Psoas muscle (tissue), 8 donors: ENCODE data around the gene HPSE2. TPM values are rescaled to one million over a fixed set of nuclear protein-coding genes. Genes with fewer than 3 reads are reported as not detected.

Experiments used
- ATAC-seq, 4 donors: fragments of 200-7000 bp; cut with Tn5 transposase; one replicate each; pipeline ENCODE4 v1.9.1; 2020; ENCODE audit warnings: moderate library complexity in 3 of 4, mild to moderate bottlenecking in 2 of 4
- DNase-seq, 2 donors: peaks; one replicate each; pipeline ENCODE4 v3.0.0-alpha.2; 2020
- H3K27ac ChIP-seq: fragments of 200-600 bp; one replicate; pipeline ENCODE4 v1.8.0; 2022
- H3K27me3 ChIP-seq, 3 donors: fragments of 200-600 bp in 1 of 3; one replicate each; pipeline versions ENCODE4 v1.6.1 to v1.8.0; 2013 to 2022; ENCODE audit warnings: low read length in 2 of 3, mild to moderate bottlenecking in 2 of 3, moderate library complexity in 1 of 3; ENCODE audit not compliant: insufficient read depth in 3 of 3
- H3K36me3 ChIP-seq, 2 donors: fragments of 200-600 bp in 1 of 2; one replicate each; pipeline versions ENCODE4 v1.6.1 to v1.8.0; 2013 to 2022; ENCODE audit warnings: low read depth in 1 of 2, mild to moderate bottlenecking in 1 of 2, moderate library complexity in 1 of 2; ENCODE audit not compliant: insufficient read depth in 1 of 2
- H3K4me1 ChIP-seq: fragments of 200-600 bp; one replicate; pipeline ENCODE4 v1.8.0; 2022
- H3K4me3 ChIP-seq: fragments of 200-600 bp; one replicate; pipeline ENCODE4 v1.8.0; 2022; ENCODE audit warnings: mild to moderate bottlenecking
- H3K9me3 ChIP-seq: fragments of 200-600 bp; one replicate; pipeline ENCODE4 v1.8.0; 2022
- WGBS, 3 donors: extraction: QIAGEN DNeasy Blood & Tissue Kit; methylation state at CpG; one replicate each; pipeline versions ENCODE4 v1.1.6 to v1.1.7; 2013; 5-methylcytosine and 5-hydroxymethylcytosine counted together
- intact Hi-C, 2 donors: fragments of 100-400 bp; cut with DNase I; formaldehyde crosslinking; loops; one replicate each; pipeline versions ENCODE4 v1.11.0 to v1.14.2; 2022
- polyA plus RNA-seq, 3 donors: library from polyadenylated mRNA; stranded (reverse); fragments of 200-250 nt; gene quantifications; one replicate each; pipeline ENCODE4 v1.2.3, GENCODE V29; 2013
- total RNA-seq, 4 donors: library from RNA; stranded (reverse); fragmentation: NEBNext Ultra II Directional in 2 of 4; extraction: Animal tissue kit (Norgen Biotek cat#: 25700) in 2 of 4; gene quantifications; one replicate each; pipeline versions ENCODE4 v1.2.1 to v1.2.4, GENCODE V29; 2021 to 2023
- TF ChIP-seq, protein P1 (sequence below): fragments of 200-600 bp; IDR thresholded peaks from one replicate; pipeline ENCODE4 v1.8.0; 2022; ENCODE audit warnings: antibody characterized with exemption
- donor health status: healthy with polysubstance abuse.
- donor health status: DM: no; HTN: no; CAD: no; lungs with moderate emphysema.
- donor health status: Bipolar disorder and iron deficiency.
- donor health status: healthy.
- donor health status: DM: yes; HTN: yes; CAD: no.
- donor health status: DM: no; HTN: no; CAD: no.
- donor health status: DM: no; HTN: no; CAD: no.
- donor health status: DM: yes; HTN: yes; CAD: no.

Gene HPSE2
- total and polyA plus RNA-seq, 7 donors: 0.01 to 0.17 (median 0.03) TPM; not detected in 4

DNA sequence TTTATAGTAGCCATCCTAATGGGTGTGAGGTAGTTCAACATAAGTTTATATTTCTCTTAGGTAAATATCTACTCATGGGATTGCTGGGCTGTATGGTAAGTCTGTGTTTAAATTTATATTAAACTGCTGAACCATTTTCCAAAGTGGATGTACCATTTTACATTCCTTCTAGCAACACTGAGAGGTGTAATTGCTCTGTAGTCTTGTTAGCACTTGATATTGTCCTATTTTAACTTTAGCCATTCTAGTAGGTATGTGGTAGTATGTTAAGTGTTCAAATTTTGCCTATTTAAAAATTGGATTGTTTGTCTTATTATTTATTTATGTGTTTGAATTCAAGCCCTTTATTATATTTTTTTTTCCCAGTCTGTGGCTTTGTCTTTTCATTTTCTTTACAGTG, 786.4 kb downstream of the HPSE2 start:
- Histone ChIP-seq H3K4me1 (no peaks in the 10 kb centered on the region), H3K4me3 (no peak overlapping the region), H3K9me3 (no peaks in the 10 kb centered on the region), H3K27me3 (no peaks in the 10 kb centered on the region), H3K27ac (no peak overlapping the region), H3K36me3 (peaks cover 1 to 10% of the 10 kb centered on the region in 2 donors)
- DNase-seq: no peak
- TF ChIP-seq, protein P1, sequence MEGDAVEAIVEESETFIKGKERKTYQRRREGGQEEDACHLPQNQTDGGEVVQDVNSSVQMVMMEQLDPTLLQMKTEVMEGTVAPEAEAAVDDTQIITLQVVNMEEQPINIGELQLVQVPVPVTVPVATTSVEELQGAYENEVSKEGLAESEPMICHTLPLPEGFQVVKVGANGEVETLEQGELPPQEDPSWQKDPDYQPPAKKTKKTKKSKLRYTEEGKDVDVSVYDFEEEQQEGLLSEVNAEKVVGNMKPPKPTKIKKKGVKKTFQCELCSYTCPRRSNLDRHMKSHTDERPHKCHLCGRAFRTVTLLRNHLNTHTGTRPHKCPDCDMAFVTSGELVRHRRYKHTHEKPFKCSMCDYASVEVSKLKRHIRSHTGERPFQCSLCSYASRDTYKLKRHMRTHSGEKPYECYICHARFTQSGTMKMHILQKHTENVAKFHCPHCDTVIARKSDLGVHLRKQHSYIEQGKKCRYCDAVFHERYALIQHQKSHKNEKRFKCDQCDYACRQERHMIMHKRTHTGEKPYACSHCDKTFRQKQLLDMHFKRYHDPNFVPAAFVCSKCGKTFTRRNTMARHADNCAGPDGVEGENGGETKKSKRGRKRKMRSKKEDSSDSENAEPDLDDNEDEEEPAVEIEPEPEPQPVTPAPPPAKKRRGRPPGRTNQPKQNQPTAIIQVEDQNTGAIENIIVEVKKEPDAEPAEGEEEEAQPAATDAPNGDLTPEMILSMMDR: no peak
- intact Hi-C loops: no loop called here
- no peak for ATAC-seq

DNA sequence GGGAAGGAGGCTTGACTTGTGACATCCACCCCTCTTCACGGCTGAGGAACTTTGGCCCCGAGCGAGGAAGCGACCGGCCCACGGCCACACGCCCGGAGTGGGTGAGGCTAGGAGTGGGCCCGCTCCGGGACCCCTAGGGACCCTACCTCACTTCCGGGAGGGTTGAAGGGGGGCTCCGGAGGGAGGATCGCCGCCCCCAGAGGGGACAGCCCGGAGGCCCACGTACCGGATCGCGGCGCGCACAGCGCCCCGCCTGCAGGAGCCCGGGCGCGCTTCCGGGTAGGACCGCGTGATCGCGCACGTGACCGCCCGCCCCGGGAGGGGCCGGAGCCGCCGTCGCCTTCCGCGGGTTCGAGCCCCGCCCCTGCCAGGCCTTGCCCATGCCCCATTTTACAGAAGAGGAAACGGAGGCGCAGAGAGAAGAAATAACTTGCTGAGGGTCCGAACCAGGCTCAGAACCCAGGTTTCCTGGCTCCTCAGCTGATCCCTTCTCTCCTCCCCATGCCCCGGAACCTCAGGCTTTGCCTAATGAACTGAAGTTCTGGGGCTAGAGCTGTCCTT, 788.9 kb downstream of the HPSE2 start, which contains the start of gene HPS1:
HPS1 (minus strand) TSS at position 275 of the 561 bp plus-strand sequence. CDS start 3,695 bp downstream, outside the sequence.
- intact Hi-C loops: no loop called here

DNA sequence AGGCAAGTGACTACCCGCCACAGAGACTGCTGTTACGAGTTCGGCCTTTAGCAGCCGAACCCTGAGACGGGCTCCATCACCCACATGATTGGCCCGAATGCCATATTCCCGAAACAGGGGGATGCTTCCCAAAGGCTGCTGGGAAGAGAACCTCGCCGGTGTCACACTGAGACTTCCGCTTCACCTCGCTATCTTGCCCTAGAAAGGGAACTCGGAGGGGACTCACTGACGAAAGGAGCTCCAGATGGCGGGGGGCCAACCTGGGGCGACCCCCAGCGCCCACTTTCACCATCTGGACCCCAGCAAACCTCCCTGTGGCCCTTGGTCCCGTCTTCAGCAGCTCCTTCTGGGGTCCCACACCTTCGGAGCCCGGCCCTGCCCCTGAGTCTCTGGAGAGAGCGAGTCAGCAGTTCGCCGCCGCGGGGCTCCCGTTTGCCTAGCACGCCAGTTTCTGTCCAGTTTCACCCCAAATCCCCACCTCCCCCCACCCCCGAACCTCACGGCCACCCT, 789.4 kb downstream of the HPSE2 start:
- ATAC-seq: peak; percentile 46 to 75 (median 60)
- peaks cover 5 to 41% of the 10 kb centered on the region in 2 donors for H3K36me3 ChIP-seq
- no peaks in the 10 kb centered on the region for H3K4me1 ChIP-seq
- no peak for DNase-seq
- H3K9me3 ChIP-seq: no peaks in the 10 kb centered on the region
- peak overlapping the region; percentile 89 for H3K4me3 ChIP-seq
- intact Hi-C loops: no loop called here
- 7 to 16% (median 7%) methylated on average over 28 of the region's 28 CpGs for WGBS, 3 donors
- TF ChIP-seq, protein P1: no peak
- no peaks in the 10 kb centered on the region for H3K27me3 ChIP-seq
- H3K27ac ChIP-seq: peak overlapping the region; percentile 89

More for the DNA sequence above, 788.9 kb downstream of the HPSE2 start, which contains the start of gene HPS1:
- peak; percentile 86 to 91 for DNase-seq
- whole genome bisulfite sequencing, 3 donors: 2 to 3% (median 2%) methylated on average over 46 to 47 of the region's 47 CpGs
- Histone ChIP-seq H3K9me3 (no peaks in the 10 kb centered on the region), H3K36me3 (peaks cover 5 to 36% of the 10 kb centered on the region in 2 donors), H3K4me3 (peak within 1 kb of the TSS; percentile 89), H3K27ac (peak within 1 kb of the TSS; percentile 89), H3K4me1 (no peaks in the 10 kb centered on the region), H3K27me3 (no peaks in the 10 kb centered on the region)
- TF ChIP-seq, protein P1: no peak
- ATAC-seq: peak; percentile 95 to 98 (median 96)

DNA sequence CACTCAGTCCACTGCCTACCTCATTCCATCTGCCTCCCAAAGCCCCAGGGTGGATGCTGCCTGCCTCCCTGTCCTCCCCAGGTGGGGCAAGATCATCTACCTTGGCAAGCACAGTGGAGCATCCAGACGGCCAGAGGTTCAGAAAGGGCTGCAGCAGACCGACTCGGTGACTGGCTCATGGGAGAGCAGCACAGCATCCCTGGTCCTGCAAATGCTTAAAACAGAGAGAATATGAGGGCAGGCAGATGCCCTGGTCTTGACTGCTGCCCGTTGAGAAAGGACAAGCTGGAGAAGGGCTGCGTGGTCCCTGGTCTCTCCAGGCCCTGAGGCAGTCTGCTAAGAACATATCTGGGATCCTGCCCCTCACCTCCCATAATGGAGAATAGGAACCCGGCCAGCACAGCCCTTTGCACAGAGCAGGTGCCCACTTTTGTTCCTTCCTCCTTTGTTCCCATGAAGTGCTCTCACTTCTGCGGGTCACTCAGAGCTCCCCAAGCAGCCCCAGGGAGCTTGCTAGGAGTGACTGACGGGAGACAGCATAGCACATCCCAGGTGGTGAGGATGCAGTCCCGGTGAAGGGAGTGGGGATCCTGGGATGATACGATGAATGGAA, 790.3 kb downstream of the HPSE2 start:
- intact Hi-C loops: no loop called here
- Histone ChIP-seq H3K4me1 (no peaks in the 10 kb centered on the region), H3K9me3 (no peaks in the 10 kb centered on the region), H3K36me3 (peaks cover 5 to 43% of the 10 kb centered on the region in 2 donors), H3K4me3 (peak overlapping the region; percentile 89), H3K27me3 (no peaks in the 10 kb centered on the region), H3K27ac (peak overlapping the region; percentile 89)
- TF ChIP-seq, protein P1: no peak
- WGBS, 3 donors: 51 to 58% (median 54%) methylated on average over 10 of the region's 10 CpGs
- ATAC-seq (peak in 1 of 4 donors; percentile 1), DNase-seq (no peak)
